ENCODE measurements around the gene SAMD8. TPM values are rescaled to one million over a fixed set of nuclear protein-coding genes. Genes with fewer than 3 reads are reported as not detected.

The SAMD8 gene
- total RNA-seq, 4 donors from 2014 or later = 19.9 to 36.8 (median 28.4) TPM

GRCh38 chr10:75159519-75159918 is 48.1 kb downstream of the SAMD8 start:
- Histone ChIP-seq H3K9me3 (no peaks in the 10 kb centered on the region), H3K4me3 (replicated peaks in 1 of 3) (no peak overlapping the region), H3K36me3 (no peaks in the 10 kb centered on the region), H3K4me1 (peaks cover 7 to 10% of the 10 kb centered on the region in 2 donors), H3K27me3 (no peaks in the 10 kb centered on the region), H3K27ac (no peak overlapping the region)
- no peak for DNase-seq
- TF ChIP-seq CTCF (IDR thresholded peaks at IDR 0.05) (no peak), POLR2A (IDR thresholded peaks at IDR 0.05) (no peak)
- intact Hi-C loops (cut with DNase I) = no loop called here
- WGBS, 2 donors = 84 to 85% methylated on average over 4 of the region's 4 CpGs

- TF ChIP-seq POLR2A (IDR thresholded peaks at IDR 0.05) (no peak), CTCF (IDR thresholded peaks at IDR 0.05) (no peak)
- no peaks in the 10 kb centered on the region for H3K36me3 ChIP-seq
- no peak for DNase-seq
- H3K4me1 ChIP-seq = peaks cover 14 to 17% of the 10 kb centered on the region in 2 donors
- no peak overlapping the region for H3K4me3 ChIP-seq (replicated peaks in 1 of 3)
- no peak overlapping the region for H3K27ac ChIP-seq
- 70 to 81% methylated on average over 2 of the region's 2 CpGs for WGBS, 2 donors
- H3K9me3 ChIP-seq = no peaks in the 10 kb centered on the region
- no peaks in the 10 kb centered on the region for H3K27me3 ChIP-seq
- intact Hi-C loops (cut with DNase I) = no loop called here
Observed at GRCh38 chr10:75165684-75166622, 54.5 kb downstream of the SAMD8 start.

- Histone ChIP-seq H3K27ac (no peak overlapping the region), H3K27me3 (no peaks in the 10 kb centered on the region), H3K4me1 (peaks cover 14 to 17% of the 10 kb centered on the region in 2 donors), H3K36me3 (no peaks in the 10 kb centered on the region), H3K4me3 (replicated peaks in 1 of 3) (no peak overlapping the region), H3K9me3 (no peaks in the 10 kb centered on the region)
- no peak for DNase-seq
- intact Hi-C loops (cut with DNase I) = no loop called here
- TF ChIP-seq POLR2A (IDR thresholded peaks at IDR 0.05) (no peak), CTCF (IDR thresholded peaks at IDR 0.05) (no peak)
- WGBS, 2 donors = 63 to 68% methylated on average over 1 of the region's 1 CpG
Observed at GRCh38 chr10:75166623-75166972, 55.1 kb downstream of the SAMD8 start.

DNA sequence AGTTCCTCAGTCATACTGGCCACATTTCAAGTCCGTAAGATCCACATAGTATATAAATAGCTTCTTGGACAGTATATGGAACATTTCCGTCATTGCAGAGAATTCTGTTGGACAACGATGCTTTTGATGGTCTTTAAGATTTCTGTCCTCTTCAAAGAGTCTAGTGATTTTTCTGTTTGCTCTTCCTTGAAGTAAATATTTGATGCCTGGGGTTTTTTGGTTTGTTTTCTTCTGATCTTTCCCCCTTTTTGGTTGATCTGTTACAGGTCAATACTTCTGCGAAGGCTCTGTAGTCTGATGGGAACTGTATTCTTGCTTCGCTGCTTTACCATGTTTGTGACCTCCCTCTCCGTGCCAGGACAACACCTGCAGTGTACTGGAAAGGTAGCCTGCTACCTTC is 56.8 kb downstream of the SAMD8 start:
- no peaks in the 10 kb centered on the region for H3K27me3 ChIP-seq
- H3K36me3 ChIP-seq = no peaks in the 10 kb centered on the region
- TF ChIP-seq CTCF (IDR thresholded peaks at IDR 0.05) = no peak
- no peak for TF ChIP-seq POLR2A (IDR thresholded peaks at IDR 0.05)
- H3K9me3 ChIP-seq = no peaks in the 10 kb centered on the region
- H3K4me3 ChIP-seq (replicated peaks in 1 of 3) = no peak overlapping the region
- intact Hi-C loops (cut with DNase I) = no loop called here
- peaks cover 14 to 17% of the 10 kb centered on the region in 2 donors for H3K4me1 ChIP-seq
- H3K27ac ChIP-seq = no peak overlapping the region
- 86 to 94% methylated on average over 6 of the region's 6 CpGs for WGBS, 2 donors
- no peak for DNase-seq

- WGBS, 2 donors = 81 to 87% methylated on average over 1 of the region's 1 CpG
- Histone ChIP-seq H3K9me3 (no peaks in the 10 kb centered on the region), H3K27ac (no peak overlapping the region), H3K4me1 (peaks cover 7% of the 10 kb centered on the region in 2 donors), H3K4me3 (replicated peaks in 1 of 3) (no peak overlapping the region), H3K36me3 (no peaks in the 10 kb centered on the region), H3K27me3 (no peaks in the 10 kb centered on the region)
- TF ChIP-seq CTCF (IDR thresholded peaks at IDR 0.05) = no peak
- TF ChIP-seq POLR2A (IDR thresholded peaks at IDR 0.05) = no peak
- DNase-seq = no peak
- intact Hi-C loops (cut with DNase I) = no loop called here
Observed at GRCh38 chr10:75170215-75170614, 58.8 kb downstream of the SAMD8 start.

Data from thyroid gland (tissue), 4 donors.